Nephron (organoid): Measurements from ENCODE around the gene IPP.

Source experiments
- H3K27ac Mint-ChIP-seq, 3 experiments: 2 replicates each; pipeline ENCODE4 v1.8.0; 2020; ENCODE audit warnings: mixed read lengths in 3 of 3, mild to moderate bottlenecking in 2 of 3, moderate library complexity in 1 of 3
- H3K27me3 Mint-ChIP-seq: 2 replicates; pipeline ENCODE4 v1.8.0; 2021; ENCODE audit warnings: low read depth, mild to moderate bottlenecking, moderate library complexity, mixed read lengths
- H3K36me3 Mint-ChIP-seq: 2 replicates; pipeline ENCODE4 v1.8.0; 2020; ENCODE audit warnings: low read depth, mixed read lengths
- H3K4me1 Mint-ChIP-seq: 2 replicates; pipeline ENCODE4 v1.8.0; 2020; ENCODE audit warnings: mixed read lengths
- H3K4me3 Mint-ChIP-seq, 3 experiments: 2 replicates each; pipeline ENCODE4 v1.8.0; 2020; ENCODE audit warnings: mild to moderate bottlenecking in 3 of 3, mixed read lengths in 3 of 3, moderate library complexity in 2 of 3
- H3K9me3 Mint-ChIP-seq: 2 replicates; pipeline ENCODE4 v1.8.0; 2020; ENCODE audit warnings: mixed read lengths
- TF ChIP-seq, protein P1 (sequence below), 3 experiments: fragments of 200-600 bp; sonication (generic); IDR thresholded peaks; one replicate each; pipeline ENCODE4 v1.5.0; 2021; ENCODE audit warnings: antibody characterized with exemption in 3 of 3; ENCODE audit not compliant: unreplicated experiment in 3 of 3

IPP gene

DNA sequence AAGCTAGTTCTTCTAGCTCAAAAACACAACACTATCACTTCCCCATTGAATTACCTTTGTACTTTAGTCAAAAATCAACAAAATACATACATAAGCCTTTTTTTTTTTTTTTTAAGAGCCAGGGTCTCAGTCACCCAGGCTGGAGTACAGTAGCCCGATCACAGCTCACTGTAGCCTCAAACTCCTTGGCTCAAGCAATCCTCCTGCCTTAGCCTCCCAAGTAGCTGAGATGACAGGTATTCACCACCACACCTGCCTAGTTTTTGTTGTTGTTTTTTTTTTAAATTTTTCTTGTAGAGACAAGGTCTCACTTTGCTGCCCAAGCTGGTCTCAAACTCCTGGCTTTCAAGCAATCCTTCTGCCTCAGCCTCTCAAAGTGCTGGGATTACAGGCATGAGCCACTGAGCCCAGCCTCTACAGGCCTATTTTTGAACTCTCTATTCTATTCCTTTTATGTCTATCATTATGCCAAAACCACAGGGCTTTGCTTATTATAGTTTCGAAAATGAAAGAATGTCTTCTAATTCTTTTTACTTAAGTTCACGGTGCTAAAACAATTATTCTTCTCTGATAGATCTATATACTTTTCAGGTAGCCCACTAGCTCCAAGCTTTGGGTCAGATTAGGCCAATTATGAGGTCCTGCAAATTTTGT is 93.8 kb downstream of the IPP start:
- H3K36me3 Mint-ChIP-seq = peaks cover 83% of the 10 kb centered on the region
- H3K4me1 Mint-ChIP-seq = no peaks in the 10 kb centered on the region
- TF ChIP-seq, protein P1, sequence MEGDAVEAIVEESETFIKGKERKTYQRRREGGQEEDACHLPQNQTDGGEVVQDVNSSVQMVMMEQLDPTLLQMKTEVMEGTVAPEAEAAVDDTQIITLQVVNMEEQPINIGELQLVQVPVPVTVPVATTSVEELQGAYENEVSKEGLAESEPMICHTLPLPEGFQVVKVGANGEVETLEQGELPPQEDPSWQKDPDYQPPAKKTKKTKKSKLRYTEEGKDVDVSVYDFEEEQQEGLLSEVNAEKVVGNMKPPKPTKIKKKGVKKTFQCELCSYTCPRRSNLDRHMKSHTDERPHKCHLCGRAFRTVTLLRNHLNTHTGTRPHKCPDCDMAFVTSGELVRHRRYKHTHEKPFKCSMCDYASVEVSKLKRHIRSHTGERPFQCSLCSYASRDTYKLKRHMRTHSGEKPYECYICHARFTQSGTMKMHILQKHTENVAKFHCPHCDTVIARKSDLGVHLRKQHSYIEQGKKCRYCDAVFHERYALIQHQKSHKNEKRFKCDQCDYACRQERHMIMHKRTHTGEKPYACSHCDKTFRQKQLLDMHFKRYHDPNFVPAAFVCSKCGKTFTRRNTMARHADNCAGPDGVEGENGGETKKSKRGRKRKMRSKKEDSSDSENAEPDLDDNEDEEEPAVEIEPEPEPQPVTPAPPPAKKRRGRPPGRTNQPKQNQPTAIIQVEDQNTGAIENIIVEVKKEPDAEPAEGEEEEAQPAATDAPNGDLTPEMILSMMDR (IDR thresholded peaks at IDR 0.05; ENCODE audit: unreplicated experiment in 3 of 3) = no peak
- H3K9me3 Mint-ChIP-seq = no peaks in the 10 kb centered on the region
- H3K27ac Mint-ChIP-seq = no peak overlapping the region
- H3K27me3 Mint-ChIP-seq = no peaks in the 10 kb centered on the region
- no peak overlapping the region for H3K4me3 Mint-ChIP-seq

DNA sequence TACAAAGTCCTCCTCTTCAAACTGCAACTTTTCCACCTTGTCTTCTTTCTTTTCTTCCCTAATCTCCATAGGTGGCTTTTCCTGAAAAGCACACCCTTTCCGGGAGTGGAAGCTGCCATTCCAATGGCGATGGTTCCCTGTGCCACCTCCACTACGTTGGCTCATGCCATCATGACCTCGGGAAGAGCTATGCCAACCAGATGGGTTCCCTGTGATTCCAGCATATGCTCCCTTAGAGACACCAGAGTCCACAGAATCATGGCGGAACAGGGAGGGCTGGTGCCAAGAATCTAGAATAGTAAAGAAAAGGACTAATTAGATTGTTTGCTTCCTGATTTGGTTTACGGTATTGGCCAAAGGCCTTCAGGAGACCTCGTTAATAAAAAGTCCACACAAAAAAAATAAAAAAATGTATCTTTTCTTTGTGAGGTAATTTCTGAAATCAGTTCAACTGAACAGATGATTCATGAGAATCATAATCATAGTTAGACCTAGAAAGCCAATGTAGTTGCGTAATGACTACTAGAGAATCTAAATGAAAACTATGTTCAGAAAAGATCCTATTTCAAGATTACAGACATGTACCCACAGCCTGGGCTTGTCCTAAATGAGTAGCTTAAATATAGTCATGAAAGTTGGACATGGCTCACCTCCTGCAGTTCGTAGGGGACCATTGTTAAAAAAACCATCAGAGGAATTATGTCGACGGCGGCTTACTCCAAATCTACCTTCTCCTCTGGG is 95.7 kb downstream of the IPP start:
- no peak overlapping the region for H3K4me3 Mint-ChIP-seq
- H3K36me3 Mint-ChIP-seq = peaks cover 89% of the 10 kb centered on the region
- H3K4me1 Mint-ChIP-seq = no peaks in the 10 kb centered on the region
- H3K27me3 Mint-ChIP-seq = no peaks in the 10 kb centered on the region
- no peaks in the 10 kb centered on the region for H3K9me3 Mint-ChIP-seq
- TF ChIP-seq, protein P1 (IDR thresholded peaks at IDR 0.05; ENCODE audit: unreplicated experiment in 3 of 3) = no peak
- no peak overlapping the region for H3K27ac Mint-ChIP-seq
